Heart right ventricle (tissue), 16 donors: ENCODE data around the gene IRX2. TPM values are rescaled to one million over a fixed set of nuclear protein-coding genes. Genes with fewer than 3 reads are reported as not detected.

Source experiments
- ATAC-seq, 8 donors: fragments of 200-7000 bp; cut with Tn5 transposase; one replicate each; pipeline ENCODE4 v1.9.1; 2020; ENCODE audit warnings: mild to moderate bottlenecking in 8 of 8, moderate library complexity in 8 of 8, moderate number of reproducible peaks in 1 of 8
- DNase-seq, 2 donors: peaks; one replicate each; pipeline ENCODE4 v3.0.0-alpha.2; 2020
- H3K27ac ChIP-seq, 10 donors: fragments of 200-600 bp; sonication (generic) in 2 of 10; one replicate each; pipeline versions ENCODE4 v1.5.0 to v1.8.0; 2020 to 2022; ENCODE audit warnings: mild to moderate bottlenecking in 3 of 10
- H3K27me3 ChIP-seq, 7 donors: fragments of 200-600 bp; one replicate each; pipeline ENCODE4 v1.8.0; 2021 to 2022; ENCODE audit warnings: mild to moderate bottlenecking in 2 of 7
- H3K36me3 ChIP-seq, 9 donors: fragments of 200-600 bp; sonication (generic) in 1 of 9; one replicate each; pipeline versions ENCODE4 v1.5.0 to v1.8.0; 2020 to 2022; ENCODE audit warnings: mild to moderate bottlenecking in 2 of 9
- H3K4me1 ChIP-seq, 9 donors: fragments of 200-600 bp; sonication (generic) in 1 of 9; one replicate each; pipeline versions ENCODE4 v1.5.0 to v1.8.0; 2020 to 2022; ENCODE audit warnings: mild to moderate bottlenecking in 4 of 9
- H3K4me3 ChIP-seq, 10 donors: fragments of 200-600 bp; sonication (generic) in 2 of 10; one replicate each; pipeline versions ENCODE4 v1.5.0 to v1.8.0; 2020 to 2022; ENCODE audit warnings: mild to moderate bottlenecking in 7 of 10, moderate library complexity in 2 of 10
- H3K9me3 ChIP-seq, 11 donors: fragments of 200-600 bp in 10 of 11; sonication (generic) in 2 of 11; one replicate each; pipeline versions ENCODE4 v1.5.0 to v1.8.0; 2013 to 2022; ENCODE audit warnings: mild to moderate bottlenecking in 2 of 11, control low read depth in 1 of 11, moderate library complexity in 1 of 11
- WGBS, 2 donors: extraction: QIAGEN DNeasy Blood & Tissue Kit; methylation state at CpG; one replicate each; pipeline ENCODE4 v1.1.7; 2013; ENCODE audit warnings: inconsistent platforms in 1 of 2; 5-methylcytosine and 5-hydroxymethylcytosine counted together
- intact Hi-C, 10 donors: fragments of 100-400 bp; cut with DNase I; formaldehyde crosslinking; loops; one replicate each; pipeline versions ENCODE4 v1.11.1 to v1.14.2; 2022
- polyA plus RNA-seq, 2 donors: library from polyadenylated mRNA; stranded (reverse); fragments of 200-250 nt; gene quantifications; one replicate each; pipeline ENCODE4 v1.2.3, GENCODE V29; 2013
- total RNA-seq, 10 donors: library from RNA; stranded (reverse); fragmentation: NEBNext Ultra II Directional in 3 of 10; extraction: Animal tissue kit (Norgen Biotek cat#: 25700) in 3 of 10; gene quantifications; one replicate each; pipeline versions ENCODE4 v1.2.1 to v1.2.4, GENCODE V29; 2021 to 2023
- TF ChIP-seq, protein P1 (sequence below), 9 donors: fragments of 200-600 bp; sonication (generic) in 2 of 9; IDR thresholded peaks; one replicate each; pipeline versions ENCODE4 v1.5.0 to v1.8.0; 2021 to 2022; ENCODE audit warnings: antibody characterized with exemption in 9 of 9, mild to moderate bottlenecking in 5 of 9, moderate library complexity in 1 of 9
- donor health status: Arrhythmogenic right ventricular cardiomyopathy.
- donor health status: ischemic (EF 13 %, LVEDD 7.1; RV severe dilation, severe dysfunction).
- donor health status: healthy with polysubstance abuse.
- donor health status: DM: no; HTN: yes; CAD: no.
- donor health status: DM: no; HTN: no; CAD: no.
- donor health status: ischemic (EF 25% LVEDD 6.9; RV normal size, moderate dysfunction).
- donor health status: ischemic (EF 25% LVEDD 5.7; RV mildly dilated, moderate dysfunction).
- donor health status: healthy.
- donor health status: DM: yes; HTN: yes; CAD: no.
- donor health status: Ischemic cardiomyopathy.
- donor health status: ischemic (EF 35%, LVEDD 5.7; RV mildly dilated, moderate dysfunction).
- donor health status: nonischemic (EF 11% LVEDD 7.7; RV severe dilation, severe dysfunction).
- donor health status: DM: yes; HTN: yes; CAD: no.
- donor health status: PGD.
- donor health status: ischemic (EF 29% LVEDD 5.4; RV normal size, mild dysfunction).
- donor health status: nonischemic (EF 23%, LVEDD 6.1; RV moderate dilation, normal function).

IRX2 gene
- total and polyA plus RNA-seq, 12 donors: 0.09 to 6.4 (median 1.3) TPM

DNA sequence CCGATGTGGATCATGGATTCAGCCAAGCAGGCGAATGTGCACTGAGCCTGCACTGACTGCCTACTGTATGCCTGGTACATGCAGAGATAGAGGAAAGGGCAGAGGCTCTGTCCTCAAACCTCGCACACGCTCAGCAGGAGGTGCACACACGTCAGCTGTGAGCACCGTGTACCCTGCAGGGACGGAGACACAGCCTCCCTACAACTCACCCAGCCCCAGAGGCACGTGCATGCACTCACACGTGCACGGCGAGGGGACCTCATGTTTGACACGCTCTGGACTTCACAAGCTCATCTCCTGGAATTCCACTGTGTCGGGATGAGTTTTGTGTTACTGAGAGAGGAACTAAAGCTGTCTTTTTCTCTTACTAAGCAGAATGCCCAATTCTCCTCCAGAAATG is 48.4 kb downstream of the IRX2 start:
- no peak overlapping the region for H3K27ac ChIP-seq
- ATAC-seq: no peak
- 65 to 66% methylated on average over 13 of the region's 13 CpGs for WGBS, 2 donors
- no peak for DNase-seq
- no peaks in the 10 kb centered on the region for H3K36me3 ChIP-seq
- no peak overlapping the region for H3K4me3 ChIP-seq
- no peaks in the 10 kb centered on the region for H3K9me3 ChIP-seq
- no peaks in the 10 kb centered on the region for H3K4me1 ChIP-seq
- H3K27me3 ChIP-seq: peaks cover 0 to 30% (median 16%) of the 10 kb centered on the region in 7 donors
- intact Hi-C loops: loop anchor here in 1 of 10 donors (10.0 kb wide), 1 partner anchor 638 kb away; no protein-coding TSS in a partner anchor
- TF ChIP-seq, protein P1, sequence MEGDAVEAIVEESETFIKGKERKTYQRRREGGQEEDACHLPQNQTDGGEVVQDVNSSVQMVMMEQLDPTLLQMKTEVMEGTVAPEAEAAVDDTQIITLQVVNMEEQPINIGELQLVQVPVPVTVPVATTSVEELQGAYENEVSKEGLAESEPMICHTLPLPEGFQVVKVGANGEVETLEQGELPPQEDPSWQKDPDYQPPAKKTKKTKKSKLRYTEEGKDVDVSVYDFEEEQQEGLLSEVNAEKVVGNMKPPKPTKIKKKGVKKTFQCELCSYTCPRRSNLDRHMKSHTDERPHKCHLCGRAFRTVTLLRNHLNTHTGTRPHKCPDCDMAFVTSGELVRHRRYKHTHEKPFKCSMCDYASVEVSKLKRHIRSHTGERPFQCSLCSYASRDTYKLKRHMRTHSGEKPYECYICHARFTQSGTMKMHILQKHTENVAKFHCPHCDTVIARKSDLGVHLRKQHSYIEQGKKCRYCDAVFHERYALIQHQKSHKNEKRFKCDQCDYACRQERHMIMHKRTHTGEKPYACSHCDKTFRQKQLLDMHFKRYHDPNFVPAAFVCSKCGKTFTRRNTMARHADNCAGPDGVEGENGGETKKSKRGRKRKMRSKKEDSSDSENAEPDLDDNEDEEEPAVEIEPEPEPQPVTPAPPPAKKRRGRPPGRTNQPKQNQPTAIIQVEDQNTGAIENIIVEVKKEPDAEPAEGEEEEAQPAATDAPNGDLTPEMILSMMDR (IDR thresholded peaks at IDR 0.05): no peak

DNA sequence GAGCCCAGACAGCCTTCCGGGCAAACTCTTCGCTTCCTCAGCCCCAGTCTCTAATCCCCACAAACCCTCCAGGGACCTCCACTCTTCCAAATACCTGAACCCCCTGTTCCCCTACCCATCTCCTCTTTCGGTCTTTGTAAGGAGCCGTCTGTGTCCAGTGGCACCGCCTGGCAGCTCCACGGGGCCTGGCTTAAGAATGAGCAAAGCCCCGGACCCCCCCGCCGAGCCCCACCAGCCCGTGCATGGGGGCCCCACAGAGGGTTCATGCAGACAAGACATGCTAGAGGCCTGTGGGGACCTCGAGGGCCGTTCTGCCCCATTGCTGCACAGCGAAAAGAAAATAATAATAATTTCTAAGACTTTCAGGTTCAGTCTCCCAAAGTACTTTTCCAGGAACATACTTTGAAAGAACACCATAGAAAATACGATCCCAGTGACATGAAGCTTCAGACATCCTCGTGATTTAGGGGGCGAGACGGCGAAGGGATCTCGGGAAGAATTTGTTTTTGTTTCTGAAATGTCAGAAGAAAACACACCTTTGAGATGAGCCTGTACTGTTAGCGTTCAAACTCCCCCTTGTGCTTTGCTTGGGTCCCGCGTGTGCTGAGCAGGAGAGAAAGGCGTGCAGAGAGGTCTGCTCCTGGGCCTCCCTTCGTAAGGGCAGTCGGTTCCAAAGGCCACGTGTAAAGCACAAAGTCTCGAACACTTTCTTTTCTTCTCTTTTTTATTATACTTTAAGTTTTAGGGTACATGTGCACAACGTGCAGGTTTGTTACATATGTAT is 49.2 kb downstream of the IRX2 start:
- 82 to 85% methylated on average over 28 of the region's 28 CpGs for WGBS, 2 donors
- H3K36me3 ChIP-seq: no peaks in the 10 kb centered on the region
- no peak overlapping the region for H3K27ac ChIP-seq
- H3K4me1 ChIP-seq: no peaks in the 10 kb centered on the region
- no peak for ATAC-seq
- no peak for DNase-seq
- H3K27me3 ChIP-seq: peaks cover 0 to 30% (median 16%) of the 10 kb centered on the region in 7 donors
- intact Hi-C loops: loop anchor here in 1 of 10 donors (10.0 kb wide), 1 partner anchor 637 kb away; no protein-coding TSS in a partner anchor
- H3K4me3 ChIP-seq: no peak overlapping the region
- H3K9me3 ChIP-seq: no peaks in the 10 kb centered on the region
- TF ChIP-seq, protein P1 (IDR thresholded peaks at IDR 0.05): no peak

DNA sequence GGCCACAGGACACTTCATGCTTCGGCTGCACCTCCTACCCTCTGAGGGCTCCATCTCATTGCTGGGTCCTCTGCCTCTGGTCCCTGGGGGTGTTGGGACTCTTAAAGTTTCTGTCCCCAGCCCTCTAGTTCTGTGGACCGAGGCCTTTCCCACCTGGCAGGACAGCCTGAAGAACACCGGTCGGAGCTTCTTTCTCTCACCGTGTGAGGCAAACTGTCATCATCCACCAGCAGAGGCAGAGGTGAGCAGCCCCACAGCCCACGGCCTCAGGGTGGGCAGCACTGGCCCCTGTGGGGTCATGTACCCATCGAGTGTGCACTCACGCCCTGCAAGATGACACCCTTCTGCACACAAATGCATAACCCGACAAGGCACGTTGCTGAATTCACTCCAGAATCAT is 49.9 kb downstream of the IRX2 start:
- intact Hi-C loops: loop anchor here in 1 of 10 donors (10.0 kb wide), 1 partner anchor 637 kb away; no protein-coding TSS in a partner anchor
- Histone ChIP-seq H3K4me3 (no peak overlapping the region), H3K9me3 (no peaks in the 10 kb centered on the region), H3K27me3 (peaks cover 0 to 30% (median 16%) of the 10 kb centered on the region in 7 donors), H3K4me1 (no peaks in the 10 kb centered on the region), H3K27ac (no peak overlapping the region), H3K36me3 (no peaks in the 10 kb centered on the region)
- DNase-seq: no peak
- 61 to 64% methylated on average over 10 of the region's 10 CpGs for WGBS, 2 donors
- TF ChIP-seq, protein P1 (IDR thresholded peaks at IDR 0.05): no peak
- ATAC-seq: no peak

DNA sequence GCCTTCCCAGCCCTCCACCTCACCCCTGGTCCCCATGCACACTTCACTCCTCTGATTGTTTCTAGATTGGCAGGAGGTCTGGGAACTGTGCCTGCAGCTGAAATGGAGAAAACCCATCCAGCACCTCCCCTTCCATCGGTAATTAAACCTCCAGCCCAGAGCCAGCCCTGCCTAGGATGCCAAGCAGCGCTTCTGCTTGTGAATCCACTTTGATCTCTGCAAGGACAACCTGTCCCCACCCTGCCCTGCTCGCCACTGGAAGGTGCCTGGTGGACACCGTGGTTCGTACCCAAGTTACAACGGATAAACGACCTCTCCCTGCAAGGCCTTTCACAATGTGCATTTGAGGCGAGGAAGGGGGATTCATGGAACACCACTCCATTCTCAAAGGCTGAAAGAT is 50.6 kb downstream of the IRX2 start:
- no peak for ATAC-seq

More for the DNA sequence above, 50.6 kb downstream of the IRX2 start:
- no peaks in the 10 kb centered on the region for H3K36me3 ChIP-seq
- peaks cover 0 to 26% (median 16%) of the 10 kb centered on the region in 7 donors for H3K27me3 ChIP-seq
- no peaks in the 10 kb centered on the region for H3K4me1 ChIP-seq
- no peaks in the 10 kb centered on the region for H3K9me3 ChIP-seq
- no peak for DNase-seq
- intact Hi-C loops: loop anchor here in 1 of 10 donors (10.0 kb wide), 1 partner anchor 636 kb away; no protein-coding TSS in a partner anchor
- 60 to 72% methylated on average over 8 of the region's 8 CpGs for WGBS, 2 donors
- TF ChIP-seq, protein P1 (IDR thresholded peaks at IDR 0.05): no peak
- H3K27ac ChIP-seq: no peak overlapping the region
- no peak overlapping the region for H3K4me3 ChIP-seq
